Measurements from ENCODE around the gene PPFIBP1. TPM values are rescaled to one million over a fixed set of nuclear protein-coding genes. Genes with fewer than 3 reads are reported as not detected.

The PPFIBP1 gene
- total RNA-seq, 5 donors from 2014 or later (not counting 1 experiment from before 2014, with no cell fraction given) = 4.1 to 6.1 (median 5.8) TPM

DNA sequence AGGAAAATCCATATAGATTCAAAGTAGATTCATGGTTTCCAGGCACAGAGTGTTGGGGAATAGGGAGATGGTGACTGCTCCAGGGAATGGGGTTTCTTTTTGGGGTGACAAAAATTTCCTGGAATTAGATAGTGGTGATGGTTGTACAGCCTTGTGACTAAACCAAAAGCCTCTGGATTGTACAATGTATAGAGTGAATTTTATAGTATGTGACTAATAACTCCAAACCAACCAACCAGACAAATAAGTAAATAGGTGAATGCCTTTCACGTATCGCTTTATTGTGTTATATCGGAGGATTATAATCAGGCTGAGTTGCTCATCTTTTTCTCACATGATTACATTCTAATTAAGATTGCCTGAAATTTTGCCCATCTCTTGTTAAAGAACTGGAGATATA lies 24.6 kb upstream of the PPFIBP1 start:
- H3K36me3 ChIP-seq (ENCODE audit: control insufficient read depth in 2 of 2, extremely low read depth in 1 of 2, insufficient read depth in 1 of 2, low read length in 1 of 2) = no peaks in the 10 kb centered on the region
- ChIA-PET CTCF (no interaction called here), POLR2A (no interaction called here)
- Mint-ChIP-seq H3K27ac (no peak overlapping the region), H3K36me3 (no peaks in the 10 kb centered on the region), H3K27me3 (peaks cover 16 to 22% of the 10 kb centered on the region in 2 donors), H3K4me1 (peaks cover 10 to 22% (median 10%) of the 10 kb centered on the region in 3 donors), H3K9me3 (peaks cover 0 to 4% (median 0%) of the 10 kb centered on the region in 3 donors), H3K4me3 (no peak overlapping the region)
- DNase-seq = no peak
- no peak overlapping the region for H3K27ac ChIP-seq (ENCODE audit: low read length)
- WGBS (ENCODE audit: insufficient coverage) = no CpG with 5 or more reads among the region's 3 CpGs
- no peaks in the 10 kb centered on the region for H3K9me3 ChIP-seq
- ATAC-seq (replicated peaks in 1 of 4) = no peak
- no peak overlapping the region for H3K4me3 ChIP-seq (ENCODE audit: control insufficient read depth in 1 of 2, extremely low read depth in 1 of 2, low read length in 1 of 2)
- peaks cover 0 to 4% of the 10 kb centered on the region in 2 experiments for H3K27me3 ChIP-seq (replicated peaks in 1 of 2; ENCODE audit: control insufficient read depth in 2 of 2, extremely low read depth in 1 of 2, insufficient read depth in 2 of 2, low read length in 1 of 2)
- H3K4me1 ChIP-seq (ENCODE audit: control insufficient read depth in 1 of 2, extremely low read depth in 1 of 2, insufficient read depth in 2 of 2, low read length in 2 of 2) = peaks cover 0 to 6% of the 10 kb centered on the region in 2 experiments

- Mint-ChIP-seq H3K36me3 (no peaks in the 10 kb centered on the region), H3K27me3 (peaks cover 16 to 22% of the 10 kb centered on the region in 2 donors), H3K4me3 (no peak overlapping the region), H3K4me1 (peaks cover 10 to 22% (median 10%) of the 10 kb centered on the region in 3 donors), H3K27ac (no peak overlapping the region), H3K9me3 (peaks cover 0 to 4% (median 0%) of the 10 kb centered on the region in 3 donors)
- Histone ChIP-seq H3K4me1 (ENCODE audit: control insufficient read depth in 1 of 2, extremely low read depth in 1 of 2, insufficient read depth in 2 of 2, low read length in 2 of 2) (peaks cover 0 to 6% of the 10 kb centered on the region in 2 experiments), H3K27ac (ENCODE audit: low read length) (no peak overlapping the region), H3K9me3 (no peaks in the 10 kb centered on the region), H3K36me3 (ENCODE audit: control insufficient read depth in 2 of 2, extremely low read depth in 1 of 2, insufficient read depth in 1 of 2, low read length in 1 of 2) (no peaks in the 10 kb centered on the region), H3K4me3 (ENCODE audit: control insufficient read depth in 1 of 2, extremely low read depth in 1 of 2, low read length in 1 of 2) (no peak overlapping the region), H3K27me3 (replicated peaks in 1 of 2; ENCODE audit: control insufficient read depth in 2 of 2, extremely low read depth in 1 of 2, insufficient read depth in 2 of 2, low read length in 1 of 2) (peaks cover 0 to 4% of the 10 kb centered on the region in 2 experiments)
- DNase-seq (no peak), ATAC-seq (replicated peaks in 1 of 4) (no peak)
- CTCF ChIA-PET = interaction anchor here in 1 of 2 donors (0.6 kb wide), 1 partner anchor 182 kb away, joined by 4 read pairs; no protein-coding TSS in a partner anchor
- POLR2A ChIA-PET = interaction anchor here in 1 of 2 donors (0.7 kb wide), 1 partner anchor 12 kb away, joined by 6 read pairs; no protein-coding TSS in a partner anchor
- no CpG with 5 or more reads among the region's 3 CpGs for WGBS (ENCODE audit: insufficient coverage)
Measured at GRCh38 chr12:27500546-27500945, 23.5 kb upstream of the PPFIBP1 start.

- POLR2A ChIA-PET = no interaction called here
- Mint-ChIP-seq H3K27me3 (peaks cover 17% of the 10 kb centered on the region in 2 donors), H3K36me3 (no peaks in the 10 kb centered on the region), H3K4me3 (no peak overlapping the region), H3K27ac (no peak overlapping the region), H3K9me3 (peaks cover 0 to 4% (median 3%) of the 10 kb centered on the region in 3 donors), H3K4me1 (peaks cover 10 to 22% (median 10%) of the 10 kb centered on the region in 3 donors)
- no peaks in the 10 kb centered on the region for H3K9me3 ChIP-seq
- CTCF ChIA-PET = no interaction called here
- H3K4me3 ChIP-seq (ENCODE audit: control insufficient read depth in 1 of 2, extremely low read depth in 1 of 2, low read length in 1 of 2) = no peak overlapping the region
- H3K4me1 ChIP-seq (ENCODE audit: control insufficient read depth in 1 of 2, extremely low read depth in 1 of 2, insufficient read depth in 2 of 2, low read length in 2 of 2) = peaks cover 0 to 6% of the 10 kb centered on the region in 2 experiments
- no CpG with 5 or more reads among the region's 6 CpGs for WGBS (ENCODE audit: insufficient coverage)
- DNase-seq (no peak), ATAC-seq (replicated peaks in 1 of 4) (no peak)
- H3K27me3 ChIP-seq (replicated peaks in 1 of 2; ENCODE audit: control insufficient read depth in 2 of 2, extremely low read depth in 1 of 2, insufficient read depth in 2 of 2, low read length in 1 of 2) = peaks cover 0 to 4% of the 10 kb centered on the region in 2 experiments
- H3K36me3 ChIP-seq (ENCODE audit: control insufficient read depth in 2 of 2, extremely low read depth in 1 of 2, insufficient read depth in 1 of 2, low read length in 1 of 2) = no peaks in the 10 kb centered on the region
- no peak overlapping the region for H3K27ac ChIP-seq (ENCODE audit: low read length)
Measured at GRCh38 chr12:27502021-27502435, 22.0 kb upstream of the PPFIBP1 start.

GRCh38 chr12:27504507-27504906 lies 19.5 kb upstream of the PPFIBP1 start:
- Histone ChIP-seq H3K4me1 (ENCODE audit: control insufficient read depth in 1 of 2, extremely low read depth in 1 of 2, insufficient read depth in 2 of 2, low read length in 2 of 2) (peaks cover 0 to 6% of the 10 kb centered on the region in 2 experiments), H3K36me3 (ENCODE audit: control insufficient read depth in 2 of 2, extremely low read depth in 1 of 2, insufficient read depth in 1 of 2, low read length in 1 of 2) (no peaks in the 10 kb centered on the region), H3K9me3 (no peaks in the 10 kb centered on the region), H3K27ac (ENCODE audit: low read length) (no peak overlapping the region), H3K4me3 (ENCODE audit: control insufficient read depth in 1 of 2, extremely low read depth in 1 of 2, low read length in 1 of 2) (no peak overlapping the region), H3K27me3 (replicated peaks in 1 of 2; ENCODE audit: control insufficient read depth in 2 of 2, extremely low read depth in 1 of 2, insufficient read depth in 2 of 2, low read length in 1 of 2) (no peaks in the 10 kb centered on the region)
- ATAC-seq (replicated peaks in 1 of 4) (no peak), DNase-seq (no peak)
- no peaks in the 10 kb centered on the region for H3K36me3 Mint-ChIP-seq
- no peak overlapping the region for H3K27ac Mint-ChIP-seq
- WGBS (ENCODE audit: insufficient coverage) = no CpG with 5 or more reads among the region's 2 CpGs
- ChIA-PET CTCF (no interaction called here), POLR2A (no interaction called here)
- no peak overlapping the region for H3K4me3 Mint-ChIP-seq
- H3K4me1 Mint-ChIP-seq = peaks cover 10 to 11% (median 10%) of the 10 kb centered on the region in 3 donors
- H3K9me3 Mint-ChIP-seq = peaks cover 0 to 3% (median 0%) of the 10 kb centered on the region in 3 donors
- peaks cover 5 to 9% of the 10 kb centered on the region in 2 donors for H3K27me3 Mint-ChIP-seq

- no peaks in the 10 kb centered on the region for H3K9me3 ChIP-seq
- ChIA-PET POLR2A (no interaction called here), CTCF (no interaction called here)
- Mint-ChIP-seq H3K9me3 (peaks cover 0 to 3% (median 0%) of the 10 kb centered on the region in 3 donors), H3K4me1 (peaks cover 10 to 11% (median 10%) of the 10 kb centered on the region in 3 donors), H3K27ac (no peak overlapping the region), H3K36me3 (no peaks in the 10 kb centered on the region), H3K27me3 (peaks cover 5 to 6% of the 10 kb centered on the region in 2 donors), H3K4me3 (no peak overlapping the region)
- no peaks in the 10 kb centered on the region for H3K27me3 ChIP-seq (replicated peaks in 1 of 2; ENCODE audit: control insufficient read depth in 2 of 2, extremely low read depth in 1 of 2, insufficient read depth in 2 of 2, low read length in 1 of 2)
- H3K27ac ChIP-seq (ENCODE audit: low read length) = no peak overlapping the region
- ATAC-seq (replicated peaks in 1 of 4) = no peak
- H3K36me3 ChIP-seq (ENCODE audit: control insufficient read depth in 2 of 2, extremely low read depth in 1 of 2, insufficient read depth in 1 of 2, low read length in 1 of 2) = no peaks in the 10 kb centered on the region
- no peak for DNase-seq
- WGBS (ENCODE audit: insufficient coverage) = no CpG with 5 or more reads among the region's 2 CpGs
- peaks cover 0 to 6% of the 10 kb centered on the region in 2 experiments for H3K4me1 ChIP-seq (ENCODE audit: control insufficient read depth in 1 of 2, extremely low read depth in 1 of 2, insufficient read depth in 2 of 2, low read length in 2 of 2)
- no peak overlapping the region for H3K4me3 ChIP-seq (ENCODE audit: control insufficient read depth in 1 of 2, extremely low read depth in 1 of 2, low read length in 1 of 2)
Measured at GRCh38 chr12:27505109-27505508, 18.9 kb upstream of the PPFIBP1 start.

DNA sequence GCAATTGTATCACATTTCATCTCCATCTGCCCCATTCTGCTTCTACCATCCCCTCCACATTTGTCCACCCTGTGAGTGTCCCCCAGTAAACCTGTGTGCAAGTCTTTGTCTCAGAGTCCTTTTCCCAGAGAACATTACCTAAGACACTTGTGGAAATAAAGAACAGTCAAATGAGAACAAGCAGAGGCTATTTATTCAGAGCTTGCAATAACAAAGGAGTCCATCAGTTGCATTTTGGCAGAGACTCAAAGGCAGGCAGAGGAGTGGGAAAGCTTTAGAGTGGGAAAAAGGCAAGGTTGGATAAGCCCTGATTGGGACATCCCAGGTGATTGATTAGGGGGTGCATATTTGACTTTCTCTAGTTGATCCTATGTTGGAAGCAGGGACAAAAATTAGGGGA lies 18.2 kb upstream of the PPFIBP1 start:
- Mint-ChIP-seq H3K27me3 (peaks cover 5 to 6% of the 10 kb centered on the region in 2 donors), H3K9me3 (peaks cover 0 to 3% (median 0%) of the 10 kb centered on the region in 3 donors), H3K27ac (no peak overlapping the region), H3K36me3 (no peaks in the 10 kb centered on the region), H3K4me1 (peaks cover 10 to 11% (median 10%) of the 10 kb centered on the region in 3 donors), H3K4me3 (no peak overlapping the region)
- ATAC-seq (replicated peaks in 1 of 4) (no peak), DNase-seq (no peak)
- ChIA-PET POLR2A (no interaction called here), CTCF (no interaction called here)
- H3K4me1 ChIP-seq (ENCODE audit: control insufficient read depth in 1 of 2, extremely low read depth in 1 of 2, insufficient read depth in 2 of 2, low read length in 2 of 2) = peaks cover 0 to 6% of the 10 kb centered on the region in 2 experiments
- H3K36me3 ChIP-seq (ENCODE audit: control insufficient read depth in 2 of 2, extremely low read depth in 1 of 2, insufficient read depth in 1 of 2, low read length in 1 of 2) = no peaks in the 10 kb centered on the region
- H3K9me3 ChIP-seq = no peaks in the 10 kb centered on the region
- no peak overlapping the region for H3K27ac ChIP-seq (ENCODE audit: low read length)
- H3K4me3 ChIP-seq (ENCODE audit: control insufficient read depth in 1 of 2, extremely low read depth in 1 of 2, low read length in 1 of 2) = no peak overlapping the region
- H3K27me3 ChIP-seq (replicated peaks in 1 of 2; ENCODE audit: control insufficient read depth in 2 of 2, extremely low read depth in 1 of 2, insufficient read depth in 2 of 2, low read length in 1 of 2) = no peaks in the 10 kb centered on the region
